ENCODE data around the gene C19orf44.

GRCh38 chr19:16532440-16533234 lies 36.4 kb downstream of the C19orf44 start:
- TF ChIP-seq CTCF (IDR thresholded peaks at IDR 0.05; ENCODE audit: low read depth, low read length) (no peak), POLR2A (IDR thresholded peaks at IDR 0.05; ENCODE audit: extremely low read depth, insufficient read length) (no peak)
